ENCODE data around the gene CAGE1. TPM values are rescaled to one million over a fixed set of nuclear protein-coding genes. Genes with fewer than 3 reads are reported as not detected.

Gene CAGE1
- total and polyA plus RNA-seq, 2 experiments from 2014 or later, result 0.07 TPM; not detected in 1

- no peak overlapping the region for H3K4me3 Mint-ChIP-seq
- no peak overlapping the region for H3K27ac Mint-ChIP-seq
- 0 out of 2 replicates have a peak, but pooled peaks cover 4% of the 10 kb centered on the region for H3F3A ChIP-seq (replicated peaks; ENCODE audit: low read depth)
- peaks cover 17% of the 10 kb centered on the region for H3K4me1 Mint-ChIP-seq
- no peak overlapping the region for H3K4me3 ChIP-seq
- TF ChIP-seq ETS1 (IDR thresholded peaks at IDR 0.05) (no peak), ZNF462 (CRISPR knock-in tag; IDR thresholded peaks at IDR 0.05) (no peak), EZH2phosphoT487 (IDR thresholded peaks at IDR 0.05; ENCODE audit: unreplicated experiment) (no peak), NANOG (IDR thresholded peaks at IDR 0.05; ENCODE audit: borderline replicate concordance) (no peak), STAT1 (IDR thresholded peaks at IDR 0.05; ENCODE audit: unreplicated experiment) (no peak), CTCF (conservative IDR thresholded peaks at IDR 0.05; ENCODE audit: low read depth in 2 of 2) (no peak), CREB1 (CRISPR knock-in tag; IDR thresholded peaks at IDR 0.05; ENCODE audit: low read depth) (no peak), REST (IDR thresholded peaks at IDR 0.05; ENCODE audit: unreplicated experiment) (no peak), JUNB (IDR thresholded peaks at IDR 0.05; ENCODE audit: unreplicated experiment) (no peak), ZNF331 (CRISPR knock-in tag; IDR thresholded peaks at IDR 0.05; ENCODE audit: low read depth) (no peak), POLR2AphosphoS5 (IDR thresholded peaks at IDR 0.05; ENCODE audit: low read depth) (no peak), ZNF114 (CRISPR knock-in tag; IDR thresholded peaks at IDR 0.05) (no peak), EZH2 (IDR thresholded peaks at IDR 0.05; ENCODE audit: low read depth, unreplicated experiment) (no peak)
- no peak overlapping the region for H3K4me2 ChIP-seq
- no peak overlapping the region for H3K27ac ChIP-seq (ENCODE audit: low read depth)
- H3K36me3 Mint-ChIP-seq (ENCODE audit: low read depth), result peaks cover 35% of the 10 kb centered on the region
- no peak overlapping the region for H2AFZ ChIP-seq
- peaks cover 22% of the 10 kb centered on the region for H3K36me3 ChIP-seq (ENCODE audit: insufficient read depth)
- peaks cover 36% of the 10 kb centered on the region for H3K79me2 ChIP-seq (replicated peaks; ENCODE audit: insufficient read depth)
- H3K9me2 ChIP-seq (ENCODE audit: insufficient read depth), result no peaks in the 10 kb centered on the region
- no peaks in the 10 kb centered on the region for H3K27me3 ChIP-seq (ENCODE audit: insufficient read depth)
- DNase-seq (ENCODE audit: low spot score) (no peak), ATAC-seq (no peak)
- H3K4me1 ChIP-seq (ENCODE audit: insufficient read depth), result peaks cover 19% of the 10 kb centered on the region
- peaks cover 3% of the 10 kb centered on the region for H3K27me3 Mint-ChIP-seq (ENCODE audit: insufficient read depth, low read depth, poor library complexity)
- no peaks in the 10 kb centered on the region for H3K9me3 Mint-ChIP-seq
- peaks cover 19% of the 10 kb centered on the region for H4K20me1 ChIP-seq (replicated peaks; ENCODE audit: insufficient read depth)
Observed at GRCh38 chr6:7392402-7392801, 2.9 kb upstream of the CAGE1 start.
